HEK293 (cell line): ENCODE data around the gene HES1.

Experiments
- CTCF ChIA-PET: fragments of 350-600 bp; formaldehyde crosslinking; extraction: SDS; loops from one replicate; lab custom pipeline; 2021; ENCODE audit warnings: antibody characterized with exemption; lab: Yijun Ruan, JAX
- POLR2A ChIA-PET: fragments of 300-600 bp; formaldehyde crosslinking; extraction: SDS; loops from one replicate; lab custom pipeline; 2020; ENCODE audit warnings: antibody characterized with exemption, inconsistent platforms; lab: Yijun Ruan, JAX
- H3K27ac ChIP-seq: fragments of 200-500 bp; sonication (Bioruptor generic); 2 replicates; pipeline ENCODE4 v1.5.1; 2014; ENCODE audit warnings: low read depth, low read length, control low read depth, inconsistent platforms; ENCODE audit errors: extremely low read depth
- H3K36me3 ChIP-seq, 2 experiments: fragments of 200-500 bp in 1 of 2; sonication (Bioruptor generic) in 1 of 2; 1 replicate in 1 of 2; 2 replicates in 1 of 2; pipeline ENCODE4 v1.5.1; 2014 to 2017; ENCODE audit warnings: inconsistent platforms in 2 of 2, low read length in 2 of 2; ENCODE audit not compliant: control insufficient read depth in 2 of 2, insufficient read depth in 1 of 2
- H3K4me1 ChIP-seq: fragments of 200-500 bp; sonication (Bioruptor generic); 2 replicates; pipeline ENCODE4 v1.5.1; 2014; ENCODE audit warnings: mild to moderate bottlenecking, low read length, inconsistent platforms; ENCODE audit not compliant: control insufficient read depth, insufficient read depth
- H3K4me3 ChIP-seq: 2 replicates; pipeline ENCODE4 v1.5.1; 2011; ENCODE audit warnings: low read depth, mild to moderate bottlenecking, control low read depth, low read length, moderate library complexity
- H3K9me3 ChIP-seq: fragments of 200-500 bp; sonication (Bioruptor generic); 2 replicates; pipeline ENCODE4 v1.5.1; 2014; ENCODE audit warnings: low read depth, low read length, inconsistent platforms; ENCODE audit not compliant: control insufficient read depth, insufficient read depth
- GLI2 ChIP-seq: fragments of 450-650 bp; formaldehyde crosslinking; IDR thresholded peaks from 2 replicates; pipeline ENCODE4; 2017; ENCODE audit warnings: missing biosample characterization, missing genetic modification characterization, low read depth, borderline replicate concordance
- GLIS1 ChIP-seq: fragments of 450-650 bp; formaldehyde crosslinking; IDR thresholded peaks from 2 replicates; pipeline ENCODE4 v1.5.1; 2016; ENCODE audit warnings: missing biosample characterization, missing genetic modification characterization
- SCRT2 ChIP-seq: fragments of 450-650 bp; formaldehyde crosslinking; IDR thresholded peaks from 2 replicates; pipeline ENCODE4 v1.5.1; 2016; ENCODE audit warnings: missing biosample characterization, missing genetic modification characterization
- SP2 ChIP-seq: fragments of 450-650 bp; formaldehyde crosslinking; IDR thresholded peaks from 2 replicates; pipeline ENCODE4 v1.5.1; 2016; ENCODE audit warnings: missing biosample characterization, missing genetic modification characterization
- SP7 ChIP-seq: fragments of 450-650 bp; formaldehyde crosslinking; IDR thresholded peaks from 2 replicates; pipeline ENCODE4 v1.5.1; 2016; ENCODE audit warnings: missing biosample characterization, missing genetic modification characterization
- YY1 ChIP-seq: fragments of 450-650 bp; formaldehyde crosslinking; IDR thresholded peaks from 2 replicates; pipeline ENCODE4 v1.5.1; 2018; ENCODE audit warnings: missing biosample characterization, missing genetic modification characterization
- YY2 ChIP-seq: fragments of 450-650 bp; formaldehyde crosslinking; IDR thresholded peaks from 2 replicates; pipeline ENCODE4 v1.5.1; 2016; ENCODE audit warnings: missing biosample characterization, missing genetic modification characterization
- ZBTB7A ChIP-seq: fragments of 450-650 bp; formaldehyde crosslinking; IDR thresholded peaks from 2 replicates; pipeline ENCODE4 v1.5.1; 2016; ENCODE audit warnings: low read depth, missing biosample characterization, missing genetic modification characterization
- ZFP69B ChIP-seq: fragments of 450-650 bp; formaldehyde crosslinking; IDR thresholded peaks from 2 replicates; pipeline ENCODE4 v1.5.1; 2016; ENCODE audit warnings: missing biosample characterization, missing genetic modification characterization
- ZNF132 ChIP-seq: fragments of 450-650 bp; formaldehyde crosslinking; IDR thresholded peaks from 2 replicates; pipeline ENCODE4 v1.5.1; 2017; ENCODE audit warnings: missing biosample characterization, missing genetic modification characterization, borderline replicate concordance
- ZNF157 ChIP-seq: fragments of 450-650 bp; formaldehyde crosslinking; IDR thresholded peaks from 2 replicates; pipeline ENCODE4 v1.5.1; 2016; ENCODE audit warnings: missing biosample characterization, missing genetic modification characterization
- ZNF202 ChIP-seq: fragments of 450-650 bp; formaldehyde crosslinking; IDR thresholded peaks from 2 replicates; pipeline ENCODE4 v1.5.1; 2016; ENCODE audit warnings: missing biosample characterization, missing genetic modification characterization, borderline replicate concordance
- ZNF223 ChIP-seq: fragments of 450-650 bp; formaldehyde crosslinking; IDR thresholded peaks from 2 replicates; pipeline ENCODE4 v1.5.1; 2016; ENCODE audit warnings: missing biosample characterization, missing genetic modification characterization
- ZNF23 ChIP-seq: fragments of 450-650 bp; formaldehyde crosslinking; IDR thresholded peaks from 2 replicates; pipeline ENCODE4 v1.5.1; 2016; ENCODE audit warnings: missing biosample characterization, missing genetic modification characterization, borderline replicate concordance
- ZNF239 ChIP-seq: fragments of 450-650 bp; formaldehyde crosslinking; IDR thresholded peaks from 2 replicates; pipeline ENCODE4 v1.5.1; 2016; ENCODE audit warnings: missing biosample characterization, missing genetic modification characterization
- ZNF302 ChIP-seq: fragments of 450-650 bp; formaldehyde crosslinking; IDR thresholded peaks from 2 replicates; pipeline ENCODE4 v1.5.1; 2016; ENCODE audit warnings: missing biosample characterization, missing genetic modification characterization, low read depth
- ZNF610 ChIP-seq: fragments of 450-650 bp; formaldehyde crosslinking; IDR thresholded peaks from 2 replicates; pipeline ENCODE4 v1.5.1; 2016; ENCODE audit warnings: missing biosample characterization, missing genetic modification characterization, borderline replicate concordance
- ZNF747 ChIP-seq: fragments of 450-650 bp; formaldehyde crosslinking; IDR thresholded peaks from 2 replicates; pipeline ENCODE4 v1.5.1; 2016; ENCODE audit warnings: missing biosample characterization, missing genetic modification characterization
- ZNF76 ChIP-seq: fragments of 450-650 bp; formaldehyde crosslinking; IDR thresholded peaks from 2 replicates; pipeline ENCODE4; 2016; ENCODE audit warnings: low read depth, missing biosample characterization, missing genetic modification characterization, borderline replicate concordance
- ZXDB ChIP-seq: fragments of 450-650 bp; formaldehyde crosslinking; IDR thresholded peaks from 2 replicates; pipeline ENCODE4 v1.5.1; 2016; ENCODE audit warnings: missing biosample characterization, missing genetic modification characterization
- TF ChIP-seq, protein P1 (sequence below): fragments of 450-650 bp; formaldehyde crosslinking; IDR thresholded peaks from 2 replicates; pipeline ENCODE4 v1.5.1; 2016; ENCODE audit warnings: missing biosample characterization, missing genetic modification characterization
- TF ChIP-seq, protein P2 (sequence below): fragments of 450-650 bp; formaldehyde crosslinking; IDR thresholded peaks from 2 replicates; pipeline ENCODE4 v1.5.1; 2016; ENCODE audit warnings: missing biosample characterization, missing genetic modification characterization, borderline replicate concordance
- TF ChIP-seq, protein P3 (sequence below): fragments of 450-650 bp; formaldehyde crosslinking; IDR thresholded peaks from 2 replicates; pipeline ENCODE4 v1.5.1; 2016; ENCODE audit warnings: missing biosample characterization, missing genetic modification characterization
- TF ChIP-seq, protein P4 (sequence below): fragments of 450-650 bp; formaldehyde crosslinking; optimal IDR thresholded peaks from 2 replicates; pipeline ENCODE3; 2016; ENCODE audit warnings: missing biosample characterization, mild to moderate bottlenecking, missing genetic modification characterization
- TF ChIP-seq, protein P5 (sequence below): fragments of 450-650 bp; formaldehyde crosslinking; IDR thresholded peaks from 2 replicates; pipeline ENCODE4 v1.5.1; 2017; ENCODE audit warnings: missing biosample characterization, missing genetic modification characterization
- TF ChIP-seq, protein P6 (sequence below): fragments of 450-650 bp; formaldehyde crosslinking; IDR thresholded peaks from 2 replicates; pipeline ENCODE4 v1.5.1; 2016; ENCODE audit warnings: missing biosample characterization, missing genetic modification characterization

Gene HES1

DNA sequence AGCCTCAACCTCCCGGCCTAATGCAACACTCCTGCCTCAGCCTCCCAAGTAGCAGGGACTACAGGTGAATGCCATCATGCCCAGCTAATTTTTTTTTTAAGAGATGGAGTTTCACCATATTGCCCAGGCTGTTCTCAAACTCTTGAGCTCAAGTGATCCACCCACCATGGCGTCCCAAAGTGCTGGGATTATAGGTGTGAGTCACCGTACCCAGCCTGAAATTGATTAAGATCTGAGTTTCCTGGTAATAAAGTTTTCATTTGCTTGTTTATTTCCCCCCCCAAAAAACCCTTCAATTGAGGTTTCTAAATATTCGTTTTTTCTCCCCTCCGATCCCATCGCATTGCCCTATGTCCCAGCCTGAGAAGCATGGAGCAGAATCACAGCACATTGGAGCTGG lies 39.0 kb downstream of the HES1 start:
- TF ChIP-seq, protein P1, sequence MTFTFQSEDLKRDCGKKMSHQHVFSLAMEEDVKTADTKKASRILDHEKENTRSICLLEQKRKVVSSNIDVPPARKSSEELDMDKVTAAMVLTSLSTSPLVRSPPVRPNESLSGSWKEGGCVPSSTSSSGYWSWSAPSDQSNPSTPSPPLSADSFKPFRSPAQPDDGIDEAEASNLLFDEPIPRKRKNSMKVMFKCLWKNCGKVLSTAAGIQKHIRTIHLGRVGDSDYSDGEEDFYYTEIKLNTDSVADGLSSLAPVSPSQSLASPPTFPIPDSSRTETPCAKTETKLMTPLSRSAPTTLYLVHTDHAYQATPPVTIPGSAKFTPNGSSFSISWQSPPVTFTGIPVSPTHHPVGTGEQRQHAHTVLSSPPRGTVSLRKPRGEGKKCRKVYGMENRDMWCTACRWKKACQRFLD (tag by site-specific recombination), result no peak
- TF ChIP-seq GLIS1, result no peak
- TF ChIP-seq, protein P2, sequence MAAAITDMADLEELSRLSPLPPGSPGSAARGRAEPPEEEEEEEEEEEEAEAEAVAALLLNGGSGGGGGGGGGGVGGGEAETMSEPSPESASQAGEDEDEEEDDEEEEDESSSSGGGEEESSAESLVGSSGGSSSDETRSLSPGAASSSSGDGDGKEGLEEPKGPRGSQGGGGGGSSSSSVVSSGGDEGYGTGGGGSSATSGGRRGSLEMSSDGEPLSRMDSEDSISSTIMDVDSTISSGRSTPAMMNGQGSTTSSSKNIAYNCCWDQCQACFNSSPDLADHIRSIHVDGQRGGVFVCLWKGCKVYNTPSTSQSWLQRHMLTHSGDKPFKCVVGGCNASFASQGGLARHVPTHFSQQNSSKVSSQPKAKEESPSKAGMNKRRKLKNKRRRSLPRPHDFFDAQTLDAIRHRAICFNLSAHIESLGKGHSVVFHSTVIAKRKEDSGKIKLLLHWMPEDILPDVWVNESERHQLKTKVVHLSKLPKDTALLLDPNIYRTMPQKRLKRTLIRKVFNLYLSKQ (tag by site-specific recombination), result no peak
- TF ChIP-seq ZNF23 (tag by site-specific recombination), result no peak
- TF ChIP-seq ZFP69B (tag by site-specific recombination), result no peak
- TF ChIP-seq ZNF610 (tag by site-specific recombination), result no peak
- TF ChIP-seq ZNF223 (tag by site-specific recombination), result no peak
- no peak for TF ChIP-seq ZXDB (tag by site-specific recombination)
- TF ChIP-seq SP7 (tag by site-specific recombination), result no peak
- no peak for TF ChIP-seq ZNF76 (tag by site-specific recombination)
- TF ChIP-seq, protein P3, sequence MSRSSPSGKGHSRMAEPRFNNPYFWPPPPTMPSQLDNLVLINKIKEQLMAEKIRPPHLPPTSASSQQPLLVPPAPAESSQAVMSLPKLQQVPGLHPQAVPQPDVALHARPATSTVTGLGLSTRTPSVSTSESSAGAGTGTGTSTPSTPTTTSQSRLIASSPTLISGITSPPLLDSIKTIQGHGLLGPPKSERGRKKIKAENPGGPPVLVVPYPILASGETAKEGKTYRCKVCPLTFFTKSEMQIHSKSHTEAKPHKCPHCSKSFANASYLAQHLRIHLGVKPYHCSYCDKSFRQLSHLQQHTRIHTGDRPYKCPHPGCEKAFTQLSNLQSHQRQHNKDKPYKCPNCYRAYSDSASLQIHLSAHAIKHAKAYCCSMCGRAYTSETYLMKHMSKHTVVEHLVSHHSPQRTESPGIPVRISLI (tag by site-specific recombination), result no peak
- TF ChIP-seq SP2 (tag by site-specific recombination), result no peak
- TF ChIP-seq, protein P4, sequence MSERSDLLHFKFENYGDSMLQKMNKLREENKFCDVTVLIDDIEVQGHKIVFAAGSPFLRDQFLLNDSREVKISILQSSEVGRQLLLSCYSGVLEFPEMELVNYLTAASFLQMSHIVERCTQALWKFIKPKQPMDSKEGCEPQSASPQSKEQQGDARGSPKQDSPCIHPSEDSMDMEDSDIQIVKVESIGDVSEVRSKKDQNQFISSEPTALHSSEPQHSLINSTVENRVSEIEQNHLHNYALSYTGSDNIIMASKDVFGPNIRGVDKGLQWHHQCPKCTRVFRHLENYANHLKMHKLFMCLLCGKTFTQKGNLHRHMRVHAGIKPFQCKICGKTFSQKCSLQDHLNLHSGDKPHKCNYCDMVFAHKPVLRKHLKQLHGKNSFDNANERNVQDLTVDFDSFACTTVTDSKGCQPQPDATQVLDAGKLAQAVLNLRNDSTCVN (tag by site-specific recombination), result no peak
- TF ChIP-seq ZNF157 (tag by site-specific recombination), result no peak
- TF ChIP-seq ZBTB7A (tag by site-specific recombination), result no peak
- no peak for TF ChIP-seq YY1
- no peak for TF ChIP-seq YY2 (tag by site-specific recombination)
- no peaks in the 10 kb centered on the region for H3K9me3 ChIP-seq
- H3K36me3 ChIP-seq, result no peaks in the 10 kb centered on the region
- no peak overlapping the region for H3K4me3 ChIP-seq
- ChIA-PET POLR2A (interaction anchor here (0.7 kb wide), 1 partner anchor 139 kb away, joined by 7 read pairs; no protein-coding TSS in a partner anchor), CTCF (no interaction called here)
- H3K4me1 ChIP-seq, result peaks cover 10% of the 10 kb centered on the region
- no peak overlapping the region for H3K27ac ChIP-seq

DNA sequence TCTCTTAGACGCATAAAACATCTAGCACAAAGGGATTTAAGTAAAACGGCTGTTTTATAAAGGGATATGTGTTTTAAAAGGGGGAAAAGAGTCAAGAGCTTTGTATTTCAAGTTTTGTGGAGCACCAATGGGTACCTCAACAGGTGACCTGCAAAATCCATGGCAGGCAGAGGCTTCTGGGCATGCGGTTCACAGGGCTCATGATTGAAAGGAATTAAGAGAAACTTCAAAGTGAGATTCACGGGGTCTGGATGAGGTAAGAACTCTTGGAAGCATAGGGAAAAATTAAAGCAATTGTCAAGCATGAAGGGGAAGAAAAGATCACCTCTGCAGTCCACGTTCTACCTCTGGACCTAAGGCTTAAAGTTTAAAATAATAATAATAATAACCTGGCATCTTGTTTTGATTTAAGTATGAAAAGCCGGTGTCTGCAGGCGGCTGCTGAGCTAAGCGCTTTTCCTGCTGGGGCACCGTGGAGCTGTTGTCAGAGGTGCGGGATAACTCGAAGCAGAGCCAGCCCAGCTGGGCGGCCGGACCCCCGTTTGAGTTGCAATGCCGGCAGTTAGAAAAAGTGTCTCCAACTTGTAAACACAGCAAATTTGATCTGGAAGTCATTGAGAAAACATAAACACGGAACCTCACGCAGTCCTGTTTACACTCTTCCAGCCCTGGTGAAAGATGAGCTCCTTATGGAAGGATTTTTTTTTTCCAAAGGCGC lies 40.5 kb downstream of the HES1 start:
- Histone ChIP-seq H3K36me3 (no peaks in the 10 kb centered on the region), H3K4me1 (peaks cover 10% of the 10 kb centered on the region), H3K27ac (no peak overlapping the region), H3K9me3 (no peaks in the 10 kb centered on the region), H3K4me3 (no peak overlapping the region)
- POLR2A ChIA-PET, result no interaction called here
- CTCF ChIA-PET, result no interaction called here
- TF ChIP-seq ZNF747 (tag by site-specific recombination) (no peak), ZNF239 (tag by site-specific recombination) (no peak), ZNF202 (tag by site-specific recombination) (no peak), SCRT2 (tag by site-specific recombination) (peak; percentile 81), ZNF302 (tag by site-specific recombination) (no peak), GLI2 (tag by site-specific recombination) (no peak), ZNF132 (no peak)
- TF ChIP-seq, protein P5, sequence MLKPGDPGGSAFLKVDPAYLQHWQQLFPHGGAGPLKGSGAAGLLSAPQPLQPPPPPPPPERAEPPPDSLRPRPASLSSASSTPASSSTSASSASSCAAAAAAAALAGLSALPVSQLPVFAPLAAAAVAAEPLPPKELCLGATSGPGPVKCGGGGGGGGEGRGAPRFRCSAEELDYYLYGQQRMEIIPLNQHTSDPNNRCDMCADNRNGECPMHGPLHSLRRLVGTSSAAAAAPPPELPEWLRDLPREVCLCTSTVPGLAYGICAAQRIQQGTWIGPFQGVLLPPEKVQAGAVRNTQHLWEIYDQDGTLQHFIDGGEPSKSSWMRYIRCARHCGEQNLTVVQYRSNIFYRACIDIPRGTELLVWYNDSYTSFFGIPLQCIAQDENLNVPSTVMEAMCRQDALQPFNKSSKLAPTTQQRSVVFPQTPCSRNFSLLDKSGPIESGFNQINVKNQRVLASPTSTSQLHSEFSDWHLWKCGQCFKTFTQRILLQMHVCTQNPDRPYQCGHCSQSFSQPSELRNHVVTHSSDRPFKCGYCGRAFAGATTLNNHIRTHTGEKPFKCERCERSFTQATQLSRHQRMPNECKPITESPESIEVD (tag by site-specific recombination), result peak; percentile 91
- TF ChIP-seq, protein P6, sequence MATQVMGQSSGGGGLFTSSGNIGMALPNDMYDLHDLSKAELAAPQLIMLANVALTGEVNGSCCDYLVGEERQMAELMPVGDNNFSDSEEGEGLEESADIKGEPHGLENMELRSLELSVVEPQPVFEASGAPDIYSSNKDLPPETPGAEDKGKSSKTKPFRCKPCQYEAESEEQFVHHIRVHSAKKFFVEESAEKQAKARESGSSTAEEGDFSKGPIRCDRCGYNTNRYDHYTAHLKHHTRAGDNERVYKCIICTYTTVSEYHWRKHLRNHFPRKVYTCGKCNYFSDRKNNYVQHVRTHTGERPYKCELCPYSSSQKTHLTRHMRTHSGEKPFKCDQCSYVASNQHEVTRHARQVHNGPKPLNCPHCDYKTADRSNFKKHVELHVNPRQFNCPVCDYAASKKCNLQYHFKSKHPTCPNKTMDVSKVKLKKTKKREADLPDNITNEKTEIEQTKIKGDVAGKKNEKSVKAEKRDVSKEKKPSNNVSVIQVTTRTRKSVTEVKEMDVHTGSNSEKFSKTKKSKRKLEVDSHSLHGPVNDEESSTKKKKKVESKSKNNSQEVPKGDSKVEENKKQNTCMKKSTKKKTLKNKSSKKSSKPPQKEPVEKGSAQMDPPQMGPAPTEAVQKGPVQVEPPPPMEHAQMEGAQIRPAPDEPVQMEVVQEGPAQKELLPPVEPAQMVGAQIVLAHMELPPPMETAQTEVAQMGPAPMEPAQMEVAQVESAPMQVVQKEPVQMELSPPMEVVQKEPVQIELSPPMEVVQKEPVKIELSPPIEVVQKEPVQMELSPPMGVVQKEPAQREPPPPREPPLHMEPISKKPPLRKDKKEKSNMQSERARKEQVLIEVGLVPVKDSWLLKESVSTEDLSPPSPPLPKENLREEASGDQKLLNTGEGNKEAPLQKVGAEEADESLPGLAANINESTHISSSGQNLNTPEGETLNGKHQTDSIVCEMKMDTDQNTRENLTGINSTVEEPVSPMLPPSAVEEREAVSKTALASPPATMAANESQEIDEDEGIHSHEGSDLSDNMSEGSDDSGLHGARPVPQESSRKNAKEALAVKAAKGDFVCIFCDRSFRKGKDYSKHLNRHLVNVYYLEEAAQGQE (tag by site-specific recombination), result no peak
